Measurements from ENCODE around the gene DDX24.

GRCh38 chr14:94015223-94015622, 65.8 kb downstream of the DDX24 start:
- TF ChIP-seq EZH2 (IDR thresholded peaks at IDR 0.05; ENCODE audit: insufficient read depth, poor library complexity, severe bottlenecking) (no peak), EZH2phosphoT487 (IDR thresholded peaks at IDR 0.05; ENCODE audit: insufficient read depth, low read depth) (no peak)
